Vagina (tissue), 2 donors: Measurements from ENCODE around the gene BSN. TPM values are rescaled to one million over a fixed set of nuclear protein-coding genes. Genes with fewer than 3 reads are reported as not detected.

Experiments used
- DNase-seq, 2 donors: peaks; one replicate each; pipeline ENCODE4 v3.0.0-alpha.2; 2017; ENCODE audit errors: extremely low spot score in 2 of 2
- H3K27ac ChIP-seq: fragments of 200-600 bp; sonication (generic); one replicate; pipeline ENCODE4 v1.5.1; 2019
- H3K27me3 ChIP-seq: fragments of 200-600 bp; sonication (generic); one replicate; pipeline ENCODE4 v1.5.1; 2019
- H3K36me3 ChIP-seq, 2 donors: fragments of 200-600 bp; sonication (generic); one replicate each; pipeline ENCODE4 v1.5.1; 2017 to 2019
- H3K4me1 ChIP-seq: fragments of 200-600 bp; sonication (generic); one replicate; pipeline ENCODE4 v1.5.1; 2019
- H3K4me3 ChIP-seq, 2 donors: fragments of 200-600 bp; sonication (generic); 1 replicate in 1 of 2; 2 replicates in 1 of 2; pipeline ENCODE4 v1.5.1; 2016 to 2019
- H3K9me3 ChIP-seq: fragments of 200-600 bp; sonication (generic); one replicate; pipeline ENCODE4 v1.5.1; 2019
- CTCF ChIP-seq, 3 experiments: fragments of 450-650 bp in 2 of 3; fragments of 200-600 bp in 1 of 3; sonication (generic) in 1 of 3; IDR thresholded peaks; one replicate each; pipeline ENCODE4 v1.5.1; 2017 to 2019; ENCODE audit warnings: antibody characterized with exemption in 3 of 3, mild to moderate bottlenecking in 2 of 3, moderate library complexity in 2 of 3
- POLR2A ChIP-seq, 2 donors: fragments of 450-650 bp; IDR thresholded peaks; one replicate each; pipeline ENCODE4 v1.6.1; 2017; ENCODE audit warnings: antibody characterized with exemption in 2 of 2, mild to moderate bottlenecking in 2 of 2, moderate library complexity in 2 of 2
- POLR2AphosphoS5 ChIP-seq, 2 donors: sonication (generic); formaldehyde crosslinking; IDR thresholded peaks; one replicate each; pipeline ENCODE4 v1.9.0; 2017; ENCODE audit warnings: antibody characterized with exemption in 2 of 2, mild to moderate bottlenecking in 2 of 2, low read depth in 1 of 2; ENCODE audit not compliant: insufficient read depth in 1 of 2
- intact Hi-C: fragments of 100-400 bp; cut with DNase I; formaldehyde crosslinking; loops from one replicate; pipeline ENCODE4 v1.15.1; 2023
- total RNA-seq: library from RNA; depleted of rRNA; stranded (reverse); fragments of >200 nt; gene quantifications from one replicate; pipeline ENCODE4 v1.2.3, GENCODE V29; 2016

BSN gene
- total RNA-seq, 1 donor from 2014 or later: 0.74 TPM

GRCh38 chr3:49664300-49664699 lies 110.0 kb downstream of the BSN start:
- Histone ChIP-seq H3K27ac (no peak overlapping the region), H3K27me3 (no peaks in the 10 kb centered on the region), H3K4me1 (no peaks in the 10 kb centered on the region), H3K9me3 (no peaks in the 10 kb centered on the region), H3K36me3 (no peaks in the 10 kb centered on the region), H3K4me3 (no peak overlapping the region)
- no peak for TF ChIP-seq POLR2AphosphoS5 (IDR thresholded peaks at IDR 0.05; ENCODE audit: insufficient read depth in 1 of 2, low read depth in 1 of 2)
- no peak for TF ChIP-seq CTCF (IDR thresholded peaks at IDR 0.05)
- no peak for TF ChIP-seq POLR2A (IDR thresholded peaks at IDR 0.05)
- intact Hi-C loops: no loop called here
- DNase-seq: no peak

- no peaks in the 10 kb centered on the region for H3K27me3 ChIP-seq
- no peak overlapping the region for H3K4me3 ChIP-seq
- H3K9me3 ChIP-seq: no peaks in the 10 kb centered on the region
- no peak for DNase-seq
- intact Hi-C loops: no loop called here
- TF ChIP-seq POLR2A (IDR thresholded peaks at IDR 0.05) (no peak), POLR2AphosphoS5 (IDR thresholded peaks at IDR 0.05; ENCODE audit: insufficient read depth in 1 of 2, low read depth in 1 of 2) (no peak), CTCF (IDR thresholded peaks at IDR 0.05) (no peak)
- H3K4me1 ChIP-seq: no peaks in the 10 kb centered on the region
- no peak overlapping the region for H3K27ac ChIP-seq
- no peaks in the 10 kb centered on the region for H3K36me3 ChIP-seq
Measured at GRCh38 chr3:49665822-49666519, 111.7 kb downstream of the BSN start.

DNA sequence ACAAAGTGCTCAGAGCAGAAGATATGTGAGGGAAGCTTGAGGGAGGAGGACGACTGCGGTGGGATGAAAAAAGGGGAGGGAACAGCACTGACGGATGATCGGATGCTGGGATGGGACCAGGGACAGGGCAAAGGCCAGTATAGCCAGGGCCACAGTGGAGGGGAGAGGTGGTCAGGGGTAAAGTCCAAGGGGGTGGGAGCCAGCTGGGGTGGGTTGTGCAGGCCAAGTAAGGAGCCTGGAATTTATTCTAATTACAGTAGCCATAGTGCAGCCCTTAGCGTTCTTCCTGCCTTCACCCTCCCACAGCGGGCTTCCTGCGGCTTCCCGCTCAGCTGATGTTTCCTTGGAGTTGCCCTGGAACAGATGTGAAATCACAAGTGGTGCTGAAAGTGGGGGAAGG lies 112.3 kb downstream of the BSN start:
- H3K9me3 ChIP-seq: no peaks in the 10 kb centered on the region
- TF ChIP-seq POLR2AphosphoS5 (IDR thresholded peaks at IDR 0.05; ENCODE audit: insufficient read depth in 1 of 2, low read depth in 1 of 2): no peak
- intact Hi-C loops: no loop called here

DNA sequence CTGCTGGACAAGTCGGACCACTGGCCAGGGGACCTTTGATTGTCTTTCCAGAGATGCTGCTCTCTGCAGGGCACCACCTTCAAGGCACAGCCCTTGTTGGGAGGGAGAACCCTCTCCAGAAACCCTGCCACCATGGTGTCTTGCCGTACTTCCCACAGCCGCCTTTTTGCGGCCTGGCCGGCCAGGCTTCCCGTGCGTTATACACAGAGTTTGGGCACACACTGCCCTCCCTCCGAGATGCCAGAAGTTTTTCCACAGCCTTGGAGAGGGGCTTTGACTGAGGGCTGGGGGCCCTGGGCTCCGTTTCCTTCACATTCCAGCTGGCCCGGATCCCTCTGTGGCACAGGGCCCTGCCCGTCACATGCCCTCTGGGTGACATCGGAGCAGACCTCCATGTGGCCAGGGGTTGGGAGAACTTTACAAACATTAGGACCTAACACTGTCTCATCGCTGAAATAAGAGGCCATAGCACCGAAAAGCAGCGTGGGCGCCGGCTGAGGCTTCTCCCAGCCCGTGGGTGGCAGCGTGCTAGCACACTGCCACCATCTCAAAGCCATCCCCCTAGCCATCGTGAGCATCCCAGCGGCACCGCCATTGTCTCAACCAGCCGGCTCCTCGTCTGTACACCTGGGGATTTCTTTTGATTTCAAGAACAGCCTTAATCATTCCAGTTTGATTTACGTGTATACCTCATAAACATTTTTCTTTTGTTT lies 113.6 kb downstream of the BSN start:
- Histone ChIP-seq H3K27ac (no peak overlapping the region), H3K27me3 (no peaks in the 10 kb centered on the region), H3K9me3 (no peaks in the 10 kb centered on the region), H3K4me3 (no peak overlapping the region), H3K4me1 (no peaks in the 10 kb centered on the region), H3K36me3 (no peaks in the 10 kb centered on the region)
- DNase-seq: no peak
- intact Hi-C loops: no loop called here
- TF ChIP-seq CTCF (IDR thresholded peaks at IDR 0.05) (no peak), POLR2A (IDR thresholded peaks at IDR 0.05) (no peak)

More for the DNA sequence above, 112.3 kb downstream of the BSN start:
- no peak for DNase-seq
- Histone ChIP-seq H3K27me3 (no peaks in the 10 kb centered on the region), H3K4me1 (no peaks in the 10 kb centered on the region), H3K4me3 (no peak overlapping the region), H3K27ac (no peak overlapping the region), H3K36me3 (no peaks in the 10 kb centered on the region)

- H3K27ac ChIP-seq: no peak overlapping the region
- H3K27me3 ChIP-seq: no peaks in the 10 kb centered on the region
- H3K4me3 ChIP-seq: no peak overlapping the region
- no peak for DNase-seq
- TF ChIP-seq CTCF (IDR thresholded peaks at IDR 0.05) (no peak), POLR2A (IDR thresholded peaks at IDR 0.05) (no peak), POLR2AphosphoS5 (IDR thresholded peaks at IDR 0.05; ENCODE audit: insufficient read depth in 1 of 2, low read depth in 1 of 2) (no peak)
- H3K4me1 ChIP-seq: peaks cover 4% of the 10 kb centered on the region
- intact Hi-C loops: no loop called here
- H3K36me3 ChIP-seq: no peaks in the 10 kb centered on the region
- H3K9me3 ChIP-seq: no peaks in the 10 kb centered on the region
Measured at GRCh38 chr3:49668414-49668797, 114.1 kb downstream of the BSN start.
